Activated CD8-positive, alpha-beta T cell treated with anti-CD3 and anti-CD28 coated beads, Interleukin-2, amount 10 ng/mL, durations not matched to agents 7 days and 5 days (primary cell): ENCODE data around the gene CDA. TPM values are rescaled to one million over a fixed set of nuclear protein-coding genes. Genes with fewer than 3 reads are reported as not detected.

Source experiments
- ATAC-seq: fragments of 150-1000 bp; cut with Tn5 transposase; one replicate; pipeline ENCODE4 v1.10.0; 2021; ENCODE audit warnings: moderate library complexity
- CTCF ChIA-PET: fragments of 350-600 bp; sonication (Branson Sonifier 250); formaldehyde crosslinking; loops from one replicate; lab custom pipeline; 2021; ENCODE audit warnings: antibody characterized with exemption; lab: Charles Lee
- POLR2A ChIA-PET: fragments of 350-600 bp; sonication (Branson Sonifier 250); formaldehyde crosslinking; loops from one replicate; lab custom pipeline; 2021; ENCODE audit warnings: antibody characterized with exemption; lab: Charles Lee
- DNase-seq: peaks from one replicate; pipeline ENCODE4 v3.0.0-alpha.2; 2020
- H3K27ac Mint-ChIP-seq: one replicate; pipeline ENCODE4 v1.8.0; 2021; ENCODE audit warnings: mild to moderate bottlenecking, mixed read lengths
- H3K27me3 Mint-ChIP-seq: one replicate; pipeline ENCODE4 v1.8.0; 2021; ENCODE audit warnings: low read depth, mixed read lengths
- H3K36me3 Mint-ChIP-seq: one replicate; pipeline ENCODE4 v1.8.0; 2021; ENCODE audit warnings: low read depth, mixed read lengths
- H3K4me1 Mint-ChIP-seq: one replicate; pipeline ENCODE4 v1.8.0; 2021; ENCODE audit warnings: low read depth, mixed read lengths
- H3K4me3 Mint-ChIP-seq: one replicate; pipeline ENCODE4 v1.8.0; 2021; ENCODE audit warnings: mild to moderate bottlenecking, mixed read lengths
- H3K9me3 Mint-ChIP-seq: one replicate; pipeline ENCODE4 v1.8.0; 2022; ENCODE audit warnings: mixed read lengths; ENCODE audit not compliant: insufficient read depth
- total RNA-seq, 2 experiments: library from RNA; stranded (reverse); gene quantifications; one replicate each; pipeline ENCODE4 v1.2.3, GENCODE V29; 2021

The CDA gene
- total RNA-seq, 2 experiments from 2014 or later: not detected

- ChIA-PET CTCF (interaction anchor here (1.1 to 1.9 kb wide), 3 partner anchors 10 to 65 kb away, joined by 3 to 5 read pairs (median 5); partner anchors contain the start of gene DDOST), POLR2A (no interaction called here)
- no peaks in the 10 kb centered on the region for H3K27me3 Mint-ChIP-seq
- H3K36me3 Mint-ChIP-seq: no peaks in the 10 kb centered on the region
- H3K4me3 Mint-ChIP-seq: no peak overlapping the region
- peak; percentile 76 for DNase-seq
- ATAC-seq: peak; percentile 76
- H3K9me3 Mint-ChIP-seq: no peaks in the 10 kb centered on the region
- H3K27ac Mint-ChIP-seq: no peak overlapping the region
- no peaks in the 10 kb centered on the region for H3K4me1 Mint-ChIP-seq
These were observed 51.3 kb downstream of the CDA start for GRCh38 chr1:20640183-20640597.

GRCh38 chr1:20641975-20642374 is 53.1 kb downstream of the CDA start:
- POLR2A ChIA-PET: interaction anchor here (0.6 to 1.2 kb wide), 2 partner anchors 9 to 93 kb away, joined by 3 to 4 read pairs; no protein-coding TSS in a partner anchor
- CTCF ChIA-PET: interaction anchor here (1.8 to 2.9 kb wide), 2 partner anchors 9 to 120 kb away, joined by 6 to 11 read pairs; partner anchors contain the start of gene PINK1
- Mint-ChIP-seq H3K27me3 (no peaks in the 10 kb centered on the region), H3K4me3 (no peak overlapping the region), H3K9me3 (no peaks in the 10 kb centered on the region), H3K27ac (no peak overlapping the region), H3K4me1 (no peaks in the 10 kb centered on the region), H3K36me3 (no peaks in the 10 kb centered on the region)
- DNase-seq (no peak), ATAC-seq (no peak)

GRCh38 chr1:20643080-20643479 is 54.2 kb downstream of the CDA start:
- POLR2A ChIA-PET: no interaction called here
- no peak for DNase-seq
- no peaks in the 10 kb centered on the region for H3K36me3 Mint-ChIP-seq
- H3K4me3 Mint-ChIP-seq: no peak overlapping the region
- no peak for ATAC-seq
- no peaks in the 10 kb centered on the region for H3K27me3 Mint-ChIP-seq
- H3K4me1 Mint-ChIP-seq: no peaks in the 10 kb centered on the region
- CTCF ChIA-PET: interaction anchor here (2.9 kb wide), 1 partner anchor 10 kb away, joined by 11 read pairs; the partner anchor contains the start of gene PINK1
- H3K27ac Mint-ChIP-seq: no peak overlapping the region
- H3K9me3 Mint-ChIP-seq: no peaks in the 10 kb centered on the region

- H3K36me3 Mint-ChIP-seq: peaks cover 5% of the 10 kb centered on the region
- POLR2A ChIA-PET: no interaction called here
These were observed 55.5 kb downstream of the CDA start for GRCh38 chr1:20644416-20644815.

GRCh38 chr1:20645414-20645813 is 56.5 kb downstream of the CDA start:
- ATAC-seq (no peak), DNase-seq (no peak)
- peaks cover 13% of the 10 kb centered on the region for H3K36me3 Mint-ChIP-seq
- H3K9me3 Mint-ChIP-seq: no peaks in the 10 kb centered on the region
- no peak overlapping the region for H3K4me3 Mint-ChIP-seq
- H3K27me3 Mint-ChIP-seq: no peaks in the 10 kb centered on the region
- H3K4me1 Mint-ChIP-seq: no peaks in the 10 kb centered on the region
- ChIA-PET CTCF (interaction anchor here (1.5 to 2.0 kb wide), 2 partner anchors 10 to 16 kb away, joined by 4 to 5 read pairs; partner anchors contain the start of gene DDOST), POLR2A (interaction anchor here (0.7 kb wide), 1 partner anchor 107 kb away, joined by 3 read pairs; no protein-coding TSS in a partner anchor)
- H3K27ac Mint-ChIP-seq: no peak overlapping the region

More at GRCh38 chr1:20644416-20644815, 55.5 kb downstream of the CDA start:
- Mint-ChIP-seq H3K4me1 (no peaks in the 10 kb centered on the region), H3K4me3 (no peak overlapping the region), H3K9me3 (no peaks in the 10 kb centered on the region), H3K27me3 (no peaks in the 10 kb centered on the region), H3K27ac (no peak overlapping the region)
- CTCF ChIA-PET: no interaction called here
- ATAC-seq (no peak), DNase-seq (no peak)

GRCh38 chr1:20648438-20648837 is 59.5 kb downstream of the CDA start:
- Mint-ChIP-seq H3K27ac (no peak overlapping the region), H3K27me3 (no peaks in the 10 kb centered on the region), H3K9me3 (no peaks in the 10 kb centered on the region), H3K36me3 (peaks cover 40% of the 10 kb centered on the region), H3K4me1 (no peaks in the 10 kb centered on the region), H3K4me3 (no peak overlapping the region)
- DNase-seq (no peak), ATAC-seq (no peak)
- ChIA-PET POLR2A (no interaction called here), CTCF (interaction anchor here (0.8 kb wide), 1 partner anchor 16 kb away, joined by 3 read pairs; no protein-coding TSS in a partner anchor)

- Mint-ChIP-seq H3K4me3 (no peak overlapping the region), H3K9me3 (no peaks in the 10 kb centered on the region), H3K27ac (no peak overlapping the region), H3K27me3 (no peaks in the 10 kb centered on the region), H3K36me3 (peaks cover 45% of the 10 kb centered on the region), H3K4me1 (no peaks in the 10 kb centered on the region)
- DNase-seq: no peak
- no peak for ATAC-seq
- POLR2A ChIA-PET: no interaction called here
- CTCF ChIA-PET: interaction anchor here (1.1 kb wide), 1 partner anchor 16 kb away, joined by 4 read pairs; the partner anchor contains the start of gene PINK1
These were observed 60.0 kb downstream of the CDA start for GRCh38 chr1:20648946-20649345.

- ChIA-PET CTCF (no interaction called here), POLR2A (no interaction called here)
- Mint-ChIP-seq H3K27ac (no peak overlapping the region), H3K4me3 (no peak overlapping the region), H3K4me1 (peaks cover 2% of the 10 kb centered on the region), H3K36me3 (peaks cover 72% of the 10 kb centered on the region), H3K9me3 (no peaks in the 10 kb centered on the region), H3K27me3 (no peaks in the 10 kb centered on the region)
- ATAC-seq (no peak), DNase-seq (no peak)
These were observed 63.4 kb downstream of the CDA start for GRCh38 chr1:20652300-20652699.

- Mint-ChIP-seq H3K9me3 (no peaks in the 10 kb centered on the region), H3K27ac (no peak overlapping the region), H3K27me3 (no peaks in the 10 kb centered on the region), H3K36me3 (peaks cover 75% of the 10 kb centered on the region), H3K4me3 (no peak overlapping the region), H3K4me1 (peaks cover 13% of the 10 kb centered on the region)
- DNase-seq: no peak
- ChIA-PET CTCF (interaction anchor here (0.6 to 1.4 kb wide), 2 partner anchors 15 to 34 kb away, joined by 3 read pairs; no protein-coding TSS in a partner anchor), POLR2A (no interaction called here)
- ATAC-seq: no peak
These were observed 65.3 kb downstream of the CDA start for GRCh38 chr1:20654104-20654690.

GRCh38 chr1:20657024-20657423 is 68.1 kb downstream of the CDA start:
- Mint-ChIP-seq H3K4me3 (no peak overlapping the region), H3K9me3 (no peaks in the 10 kb centered on the region), H3K27me3 (no peaks in the 10 kb centered on the region), H3K27ac (no peak overlapping the region), H3K36me3 (peaks cover 70% of the 10 kb centered on the region), H3K4me1 (peaks cover 33% of the 10 kb centered on the region)
- CTCF ChIA-PET: interaction anchor here (7.9 kb wide), 1 partner anchor 23 kb away, joined by 58 read pairs; the partner anchor contains the start of gene PINK1
- DNase-seq: no peak
- POLR2A ChIA-PET: no interaction called here
- no peak for ATAC-seq

- no peak for ATAC-seq
- H3K27ac Mint-ChIP-seq: no peak overlapping the region
- peaks cover 58% of the 10 kb centered on the region for H3K36me3 Mint-ChIP-seq
- no peaks in the 10 kb centered on the region for H3K27me3 Mint-ChIP-seq
- ChIA-PET CTCF (interaction anchor here (1.2 to 7.9 kb wide), 2 partner anchors 24 to 39 kb away, joined by 3 to 58 read pairs; partner anchors contain the start of gene PINK1), POLR2A (interaction anchor here (0.5 to 2.1 kb wide), 4 partner anchors 118 to 516 kb away, joined by 3 to 5 read pairs (median 4); partner anchors contain the start of gene HP1BP3)
- DNase-seq: no peak
- no peak overlapping the region for H3K4me3 Mint-ChIP-seq
- no peaks in the 10 kb centered on the region for H3K9me3 Mint-ChIP-seq
- H3K4me1 Mint-ChIP-seq: peaks cover 41% of the 10 kb centered on the region
These were observed 69.4 kb downstream of the CDA start for GRCh38 chr1:20658166-20658915.
